Keratinocyte (primary cell): ENCODE results near the gene PPP1R7. TPM values are rescaled to one million over a fixed set of nuclear protein-coding genes. Genes with fewer than 3 reads are reported as not detected.

Experiments
- DNase-seq: peaks from one replicate; pipeline ENCODE4 v3.0.0-alpha.2; 2011; ENCODE audit warnings: low read depth, missing footprints, low spot score
- FAIRE-seq: peaks from 2 replicates; lab custom pipeline; 2011; peaks lifted over from hg19 to GRCh38; lab: Jason Lieb, UNC
- H2AFZ ChIP-seq: 2 replicates; pipeline ENCODE4 v1.6.0; 2012; ENCODE audit warnings: low read length, control low read depth, inconsistent platforms; ENCODE audit not compliant: control insufficient read depth
- H3K27ac ChIP-seq: 2 replicates; pipeline ENCODE4 v1.5.1; 2011; ENCODE audit warnings: low read length; ENCODE audit not compliant: control insufficient read depth, insufficient read depth
- H3K27me3 ChIP-seq: 3 replicates; pipeline ENCODE4 v1.6.0; 2011; ENCODE audit warnings: low read length; ENCODE audit not compliant: control insufficient read depth, insufficient read depth; ENCODE audit errors: extremely low read depth
- H3K36me3 ChIP-seq, 2 experiments: 2 replicates in 1 of 2; 3 replicates in 1 of 2; pipeline ENCODE4 v1.5.1; 2011; ENCODE audit warnings: low read length in 2 of 2, mild to moderate bottlenecking in 1 of 2; ENCODE audit not compliant: control insufficient read depth in 2 of 2, insufficient read depth in 2 of 2; ENCODE audit errors: extremely low read depth in 1 of 2
- H3K4me1 ChIP-seq: 3 replicates; pipeline ENCODE4 v1.5.1; 2011; ENCODE audit warnings: low read length; ENCODE audit not compliant: control insufficient read depth, insufficient read depth; ENCODE audit errors: extremely low read depth
- H3K4me2 ChIP-seq: 3 replicates; pipeline ENCODE4 v1.6.0; 2011; ENCODE audit warnings: low read depth, low read length; ENCODE audit not compliant: control insufficient read depth, insufficient read depth; ENCODE audit errors: extremely low read depth
- H3K4me3 ChIP-seq, 3 experiments: fragments of 200-600 bp in 1 of 3; sonication (generic) in 1 of 3; 2 replicates in 2 of 3; 3 replicates in 1 of 3; pipeline ENCODE4 v1.5.1; 2011 to 2016; ENCODE audit warnings: low read length in 3 of 3, mild to moderate bottlenecking in 3 of 3, control low read depth in 2 of 3, inconsistent platforms in 1 of 3, low read depth in 1 of 3, mixed read lengths in 1 of 3, mixed run types in 1 of 3, moderate library complexity in 1 of 3; ENCODE audit not compliant: control insufficient read depth in 2 of 3, insufficient read depth in 2 of 3; ENCODE audit errors: extremely low read depth in 1 of 3
- H3K79me2 ChIP-seq: 2 replicates; pipeline ENCODE4 v1.6.0; 2012; ENCODE audit warnings: low read length; ENCODE audit not compliant: control insufficient read depth, insufficient read depth
- H3K9ac ChIP-seq: 3 replicates; pipeline ENCODE4 v1.6.0; 2011; ENCODE audit warnings: low read length; ENCODE audit not compliant: control insufficient read depth, insufficient read depth; ENCODE audit errors: extremely low read depth
- H3K9me1 ChIP-seq: 3 replicates; pipeline ENCODE4 v1.6.0; 2011; ENCODE audit warnings: low read length; ENCODE audit not compliant: control insufficient read depth, insufficient read depth; ENCODE audit errors: extremely low read depth
- H3K9me3 ChIP-seq: 2 replicates; pipeline ENCODE4 v1.5.1; 2012; ENCODE audit warnings: low read depth, low read length; ENCODE audit not compliant: control insufficient read depth
- H4K20me1 ChIP-seq: 3 replicates; pipeline ENCODE4 v1.6.0; 2011; ENCODE audit warnings: low read length; ENCODE audit not compliant: control insufficient read depth, insufficient read depth; ENCODE audit errors: extremely low read depth
- EZH2 ChIP-seq: IDR thresholded peaks from one replicate; pipeline ENCODE4 v1.6.1; 2012; ENCODE audit warnings: inconsistent platforms, mild to moderate bottlenecking, low read length, moderate library complexity
- dilution Hi-C: fragments of 300-500 bp; cut with MboI; formaldehyde crosslinking; loops from one replicate; pipeline ENCODE4 v1.7.0; 2020; ENCODE audit warnings: low sequenced_read_pairs; ENCODE audit not compliant: extremely low pct_ligation_motif_present
- polyA plus RNA-seq, 5 experiments: library from polyadenylated mRNA; depleted of rRNA in 3 of 5; stranded (reverse) in 3 of 5; stranded (forward) in 1 of 5; unstranded in 1 of 5; fragments of >200 nt; gene quantifications; 1 replicate in 1 of 5; 2 replicates in 3 of 5; 3 replicates in 1 of 5; pipeline versions ENCODE4 v1.2.1 to v1.2.3, GENCODE V29; 2011 to 2012; ENCODE audit warnings: missing spikeins in 2 of 5, low read depth in 1 of 5, low replicate concordance in 1 of 5
- TF ChIP-seq, protein P1 (sequence below), 3 experiments: IDR thresholded peaks in 1 of 3; conservative IDR thresholded peaks in 1 of 3; optimal IDR thresholded peaks in 1 of 3; 2 replicates in 2 of 3; 3 replicates in 1 of 3; pipeline versions ENCODE3 to v1.5.1; 2011; ENCODE audit warnings: low read length in 3 of 3, mild to moderate bottlenecking in 3 of 3, moderate library complexity in 2 of 3, control low read depth in 1 of 3, inconsistent platforms in 1 of 3; ENCODE audit not compliant: insufficient read depth in 2 of 3; ENCODE audit errors: extremely low read depth in 1 of 3

The PPP1R7 gene
- polyA plus RNA-seq, 1 donor (not counting 4 experiments of a cell fraction or from before 2014, with no cell fraction given): 84.9 TPM

DNA sequence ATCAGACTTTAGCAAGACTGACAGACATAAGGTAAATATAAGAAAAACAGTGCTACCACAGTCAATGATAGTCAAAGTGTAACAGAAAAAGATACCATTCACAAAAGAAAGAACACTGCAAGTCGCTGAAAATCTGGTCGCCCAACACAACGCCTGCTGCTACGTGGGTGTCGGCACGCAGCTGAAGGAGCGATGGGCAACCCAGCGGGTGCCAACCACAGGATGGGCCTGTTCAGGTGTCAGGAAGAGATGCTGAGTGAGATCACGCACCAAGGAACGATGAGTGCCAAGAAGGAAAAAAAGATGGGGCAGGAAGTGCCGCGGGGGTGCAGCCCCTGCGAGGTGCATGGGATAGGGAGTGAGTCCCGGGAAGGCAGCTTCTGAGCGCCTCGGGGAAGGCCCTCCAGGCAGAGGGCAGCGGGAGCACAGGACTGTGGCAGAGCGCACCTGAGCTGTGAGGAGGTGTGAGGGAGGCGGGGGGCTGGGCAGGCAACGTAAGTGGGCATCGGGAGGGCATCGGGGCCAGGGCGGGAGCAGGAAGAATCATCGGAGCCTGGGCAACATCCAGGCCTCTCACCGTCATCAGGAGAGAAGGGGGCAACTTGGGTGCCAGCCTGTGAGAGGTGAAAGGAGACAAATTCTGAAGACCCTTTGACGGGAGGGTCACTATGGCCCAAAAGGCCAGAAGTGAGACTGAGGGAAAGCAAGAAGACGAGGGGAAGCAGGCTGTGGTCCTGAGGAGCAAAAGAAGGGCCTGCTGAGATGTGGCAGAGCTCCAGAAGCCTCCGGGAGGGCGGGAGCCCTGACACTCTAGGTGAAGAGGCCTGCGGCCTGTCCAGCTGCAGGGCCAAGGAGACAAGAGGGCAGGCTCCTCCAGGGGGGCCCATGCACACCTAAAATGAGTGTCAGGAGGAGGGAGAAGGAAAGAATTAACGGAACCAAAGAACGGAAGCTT is 33.4 kb upstream of the PPP1R7 start:
- no peaks in the 10 kb centered on the region for H3K4me1 ChIP-seq
- peaks cover 0 to 7% of the 10 kb centered on the region in 2 experiments for H3K36me3 ChIP-seq
- no peak overlapping the region for H3K9ac ChIP-seq
- no peak overlapping the region for H3K27ac ChIP-seq
- no peak overlapping the region for H3K4me3 ChIP-seq
- H3K9me3 ChIP-seq: no peaks in the 10 kb centered on the region
- no peaks in the 10 kb centered on the region for H3K27me3 ChIP-seq
- H2AFZ ChIP-seq: no peak overlapping the region
- no peaks in the 10 kb centered on the region for H3K9me1 ChIP-seq
- FAIRE-seq: no peak
- no peaks in the 10 kb centered on the region for H4K20me1 ChIP-seq
- no peaks in the 10 kb centered on the region for H3K79me2 ChIP-seq
- no peak for DNase-seq
- H3K4me2 ChIP-seq: no peak overlapping the region
- dilution Hi-C loops: no loop called here
- TF ChIP-seq, protein P1, sequence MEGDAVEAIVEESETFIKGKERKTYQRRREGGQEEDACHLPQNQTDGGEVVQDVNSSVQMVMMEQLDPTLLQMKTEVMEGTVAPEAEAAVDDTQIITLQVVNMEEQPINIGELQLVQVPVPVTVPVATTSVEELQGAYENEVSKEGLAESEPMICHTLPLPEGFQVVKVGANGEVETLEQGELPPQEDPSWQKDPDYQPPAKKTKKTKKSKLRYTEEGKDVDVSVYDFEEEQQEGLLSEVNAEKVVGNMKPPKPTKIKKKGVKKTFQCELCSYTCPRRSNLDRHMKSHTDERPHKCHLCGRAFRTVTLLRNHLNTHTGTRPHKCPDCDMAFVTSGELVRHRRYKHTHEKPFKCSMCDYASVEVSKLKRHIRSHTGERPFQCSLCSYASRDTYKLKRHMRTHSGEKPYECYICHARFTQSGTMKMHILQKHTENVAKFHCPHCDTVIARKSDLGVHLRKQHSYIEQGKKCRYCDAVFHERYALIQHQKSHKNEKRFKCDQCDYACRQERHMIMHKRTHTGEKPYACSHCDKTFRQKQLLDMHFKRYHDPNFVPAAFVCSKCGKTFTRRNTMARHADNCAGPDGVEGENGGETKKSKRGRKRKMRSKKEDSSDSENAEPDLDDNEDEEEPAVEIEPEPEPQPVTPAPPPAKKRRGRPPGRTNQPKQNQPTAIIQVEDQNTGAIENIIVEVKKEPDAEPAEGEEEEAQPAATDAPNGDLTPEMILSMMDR (optimal IDR thresholded peaks at IDR 0.05 in 1 of 3, IDR thresholded peaks at IDR 0.05 in 1 of 3, conservative IDR thresholded peaks at IDR 0.05 in 1 of 3; ENCODE audit: extremely low read depth in 1 of 3, insufficient read depth in 2 of 3, low read length in 3 of 3): no peak
- TF ChIP-seq EZH2: no peak

DNA sequence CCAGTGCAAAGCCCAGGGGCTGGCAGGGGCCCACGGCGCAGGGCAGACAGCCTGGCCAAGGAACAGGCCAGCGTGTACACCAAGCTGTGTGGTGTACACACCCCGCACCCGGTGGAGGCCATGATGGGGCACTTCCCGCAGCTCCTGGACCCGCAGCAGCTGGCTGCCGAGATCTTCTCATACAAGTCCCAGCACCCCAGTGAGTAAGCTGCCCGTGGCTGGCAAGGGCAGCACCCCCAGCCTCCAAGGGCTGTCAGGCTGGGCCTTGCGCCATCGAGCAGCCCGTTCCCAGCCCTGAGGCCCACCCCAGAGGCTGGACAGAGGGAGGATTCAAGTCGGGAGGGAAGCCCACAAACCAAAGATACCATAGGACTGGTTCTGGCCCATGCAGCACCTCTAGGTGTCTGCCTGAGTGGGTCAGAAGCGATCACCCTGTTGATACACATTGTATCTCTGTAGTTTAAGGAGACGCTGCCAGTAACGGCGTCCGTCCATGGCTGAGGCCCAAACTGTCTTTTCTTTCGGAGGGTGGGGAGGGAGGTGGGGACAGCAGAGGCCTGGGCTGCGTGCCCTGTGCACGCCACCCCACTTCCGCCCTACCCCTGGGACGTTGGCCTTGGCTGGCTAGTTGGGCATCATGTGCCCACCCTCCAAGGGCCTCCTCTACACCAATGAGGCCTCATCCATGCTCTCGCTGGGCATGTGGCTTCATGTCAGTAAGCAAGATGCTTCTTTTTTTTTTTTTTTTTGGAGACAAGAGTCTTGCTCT is 31.3 kb upstream of the PPP1R7 start:
- no peaks in the 10 kb centered on the region for H3K27me3 ChIP-seq
- no peak for DNase-seq
- H3K4me1 ChIP-seq: peaks cover 5% of the 10 kb centered on the region
- H4K20me1 ChIP-seq: no peaks in the 10 kb centered on the region
- FAIRE-seq: no peak
- H3K79me2 ChIP-seq: no peaks in the 10 kb centered on the region
- H3K4me3 ChIP-seq: no peak overlapping the region
- dilution Hi-C loops: no loop called here
- TF ChIP-seq, protein P1 (optimal IDR thresholded peaks at IDR 0.05 in 1 of 3, IDR thresholded peaks at IDR 0.05 in 1 of 3, conservative IDR thresholded peaks at IDR 0.05 in 1 of 3; ENCODE audit: extremely low read depth in 1 of 3, insufficient read depth in 2 of 3, low read length in 3 of 3): no peak
- TF ChIP-seq EZH2: no peak
- H3K36me3 ChIP-seq: peaks cover 0 to 4% of the 10 kb centered on the region in 2 experiments
- H3K4me2 ChIP-seq: no peak overlapping the region
- no peak overlapping the region for H3K9ac ChIP-seq
- no peak overlapping the region for H2AFZ ChIP-seq
- H3K27ac ChIP-seq: no peak overlapping the region
- H3K9me1 ChIP-seq: no peaks in the 10 kb centered on the region
- H3K9me3 ChIP-seq: no peaks in the 10 kb centered on the region
